ENCODE measurements around the gene MPP4.
"Not testable (repeated sequence)": the region's sequence is repeated elsewhere in the genome, so short reads cannot be mapped to it uniquely, and the experiment has no call there.

Gene MPP4

GRCh38 chr2:201674794-201675193 lies 23.6 kb downstream of the MPP4 start:
- no peaks in the 10 kb centered on the region for H3K27me3 ChIP-seq (ENCODE audit: control insufficient read depth, insufficient read depth, low read length)
- H3K4me3 ChIP-seq (ENCODE audit: low read length) = no peak overlapping the region
- no CpG with 5 or more reads among the region's 3 CpGs for WGBS (ENCODE audit: insufficient coverage, insufficient read length)
- H3K4me1 ChIP-seq (ENCODE audit: control insufficient read depth, insufficient read depth, low read length) = no peaks in the 10 kb centered on the region
- DNase-seq (ENCODE audit: low read depth, low spot score) = no peak
- H3K27ac ChIP-seq (ENCODE audit: low read length) = no peak overlapping the region
- no peaks in the 10 kb centered on the region; the same call in 1 of the 2 replicates for H3K9me3 ChIP-seq (ENCODE audit: control insufficient read depth, insufficient read depth, low read length)
- no peaks in the 10 kb centered on the region for H3K36me3 ChIP-seq (ENCODE audit: control insufficient read depth, insufficient read depth, low read length)

- no peak for DNase-seq (ENCODE audit: low read depth, low spot score)
- Histone ChIP-seq H3K27me3 (ENCODE audit: control insufficient read depth, insufficient read depth, low read length) (no peaks in the 10 kb centered on the region), H3K27ac (ENCODE audit: low read length) (no peak overlapping the region), H3K9me3 (ENCODE audit: control insufficient read depth, insufficient read depth, low read length) (no peaks in the 10 kb centered on the region; the same call in 1 of the 2 replicates), H3K36me3 (ENCODE audit: control insufficient read depth, insufficient read depth, low read length) (no peaks in the 10 kb centered on the region), H3K4me3 (ENCODE audit: low read length) (no peak overlapping the region), H3K4me1 (ENCODE audit: control insufficient read depth, insufficient read depth, low read length) (no peaks in the 10 kb centered on the region)
- WGBS (ENCODE audit: insufficient coverage, insufficient read length) = no CpG with 5 or more reads among the region's 3 CpGs
These were observed 24.1 kb downstream of the MPP4 start for GRCh38 chr2:201674298-201674697.

- H3K27ac ChIP-seq (ENCODE audit: low read length) = no peak overlapping the region
- no peaks in the 10 kb centered on the region for H3K36me3 ChIP-seq (ENCODE audit: control insufficient read depth, insufficient read depth, low read length)
- H3K4me1 ChIP-seq (ENCODE audit: control insufficient read depth, insufficient read depth, low read length) = no peaks in the 10 kb centered on the region
- H3K27me3 ChIP-seq (ENCODE audit: control insufficient read depth, insufficient read depth, low read length) = no peaks in the 10 kb centered on the region
- WGBS (ENCODE audit: insufficient coverage, insufficient read length) = no CpG with 5 or more reads among the region's 2 CpGs
- H3K9me3 ChIP-seq (ENCODE audit: control insufficient read depth, insufficient read depth, low read length) = no peaks in the 10 kb centered on the region; the same call in 1 of the 2 replicates
- H3K4me3 ChIP-seq (ENCODE audit: low read length) = no peak overlapping the region
- DNase-seq (ENCODE audit: low read depth, low spot score) = no peak
These were observed 24.9 kb downstream of the MPP4 start for GRCh38 chr2:201673546-201673945.

- DNase-seq (ENCODE audit: low read depth, low spot score); H3K4me1 ChIP-seq (ENCODE audit: control insufficient read depth, insufficient read depth, low read length); H3K4me3 ChIP-seq (ENCODE audit: low read length); H3K27me3 ChIP-seq (ENCODE audit: control insufficient read depth, insufficient read depth, low read length); H3K36me3 ChIP-seq (ENCODE audit: control insufficient read depth, insufficient read depth, low read length); H3K9me3 ChIP-seq (ENCODE audit: control insufficient read depth, insufficient read depth, low read length); H3K27ac ChIP-seq (ENCODE audit: low read length): not testable (repeated sequence)
- no CpG with 5 or more reads among the region's 4 CpGs for WGBS (ENCODE audit: insufficient coverage, insufficient read length)
These were observed 27.2 kb downstream of the MPP4 start for GRCh38 chr2:201671205-201671604.

GRCh38 chr2:201669865-201670264 lies 28.6 kb downstream of the MPP4 start:
- WGBS (ENCODE audit: insufficient coverage, insufficient read length) = no CpG with 5 or more reads among the region's 1 CpG
- Histone ChIP-seq H3K27me3 (ENCODE audit: control insufficient read depth, insufficient read depth, low read length) (no peaks in the 10 kb centered on the region), H3K27ac (ENCODE audit: low read length) (no peak overlapping the region), H3K9me3 (ENCODE audit: control insufficient read depth, insufficient read depth, low read length) (no peaks in the 10 kb centered on the region; the same call in 1 of the 2 replicates), H3K4me1 (ENCODE audit: control insufficient read depth, insufficient read depth, low read length) (no peaks in the 10 kb centered on the region), H3K4me3 (ENCODE audit: low read length) (no peak overlapping the region), H3K36me3 (ENCODE audit: control insufficient read depth, insufficient read depth, low read length) (no peaks in the 10 kb centered on the region)
- DNase-seq (ENCODE audit: low read depth, low spot score) = no peak

- no peaks in the 10 kb centered on the region for H3K27me3 ChIP-seq (ENCODE audit: control insufficient read depth, insufficient read depth, low read length)
- WGBS (ENCODE audit: insufficient coverage, insufficient read length) = no CpG with 5 or more reads among the region's 3 CpGs
- no peaks in the 10 kb centered on the region for H3K36me3 ChIP-seq (ENCODE audit: control insufficient read depth, insufficient read depth, low read length)
- no peaks in the 10 kb centered on the region for H3K9me3 ChIP-seq (ENCODE audit: control insufficient read depth, insufficient read depth, low read length)
- H3K4me3 ChIP-seq (ENCODE audit: low read length) = no peak overlapping the region
- no peak for DNase-seq (ENCODE audit: low read depth, low spot score)
- no peak overlapping the region for H3K27ac ChIP-seq (ENCODE audit: low read length)
- H3K4me1 ChIP-seq (ENCODE audit: control insufficient read depth, insufficient read depth, low read length) = no peaks in the 10 kb centered on the region
These were observed 30.0 kb downstream of the MPP4 start for GRCh38 chr2:201668402-201668910.

- no peaks in the 10 kb centered on the region for H3K9me3 ChIP-seq (ENCODE audit: control insufficient read depth, insufficient read depth, low read length)
- H3K4me1 ChIP-seq (ENCODE audit: control insufficient read depth, insufficient read depth, low read length) = no peaks in the 10 kb centered on the region
- H3K36me3 ChIP-seq (ENCODE audit: control insufficient read depth, insufficient read depth, low read length) = no peaks in the 10 kb centered on the region
- WGBS (ENCODE audit: insufficient coverage, insufficient read length) = no CpG with 5 or more reads among the region's 8 CpGs
- H3K4me3 ChIP-seq (ENCODE audit: low read length) = no peak overlapping the region
- no peak overlapping the region for H3K27ac ChIP-seq (ENCODE audit: low read length)
- no peaks in the 10 kb centered on the region for H3K27me3 ChIP-seq (ENCODE audit: control insufficient read depth, insufficient read depth, low read length)
- DNase-seq (ENCODE audit: low read depth, low spot score) = no peak
These were observed 34.1 kb downstream of the MPP4 start for GRCh38 chr2:201664334-201664733.

- no peak for DNase-seq (ENCODE audit: low read depth, low spot score)
- H3K36me3 ChIP-seq (ENCODE audit: control insufficient read depth, insufficient read depth, low read length) = no peaks in the 10 kb centered on the region
- no peak overlapping the region for H3K4me3 ChIP-seq (ENCODE audit: low read length)
- H3K27me3 ChIP-seq (ENCODE audit: control insufficient read depth, insufficient read depth, low read length) = no peaks in the 10 kb centered on the region
- no peak overlapping the region for H3K27ac ChIP-seq (ENCODE audit: low read length)
- WGBS (ENCODE audit: insufficient coverage, insufficient read length) = no CpG with 5 or more reads among the region's 5 CpGs
- no peaks in the 10 kb centered on the region for H3K9me3 ChIP-seq (ENCODE audit: control insufficient read depth, insufficient read depth, low read length)
- H3K4me1 ChIP-seq (ENCODE audit: control insufficient read depth, insufficient read depth, low read length) = no peaks in the 10 kb centered on the region
These were observed 37.1 kb downstream of the MPP4 start for GRCh38 chr2:201661366-201661765.

- WGBS (ENCODE audit: insufficient coverage, insufficient read length) = no CpG with 5 or more reads among the region's 5 CpGs
- Histone ChIP-seq H3K36me3 (ENCODE audit: control insufficient read depth, insufficient read depth, low read length) (no peaks in the 10 kb centered on the region), H3K27ac (ENCODE audit: low read length) (no peak overlapping the region), H3K4me1 (ENCODE audit: control insufficient read depth, insufficient read depth, low read length) (no peaks in the 10 kb centered on the region), H3K4me3 (ENCODE audit: low read length) (no peak overlapping the region), H3K27me3 (ENCODE audit: control insufficient read depth, insufficient read depth, low read length) (no peaks in the 10 kb centered on the region), H3K9me3 (ENCODE audit: control insufficient read depth, insufficient read depth, low read length) (no peaks in the 10 kb centered on the region)
- DNase-seq (ENCODE audit: low read depth, low spot score) = no peak
These were observed 38.0 kb downstream of the MPP4 start for GRCh38 chr2:201660293-201660895.

- no peak for DNase-seq (ENCODE audit: low read depth, low spot score)
- no peaks in the 10 kb centered on the region for H3K4me1 ChIP-seq (ENCODE audit: control insufficient read depth, insufficient read depth, low read length)
- no peaks in the 10 kb centered on the region for H3K27me3 ChIP-seq (ENCODE audit: control insufficient read depth, insufficient read depth, low read length)
- no CpG with 5 or more reads among the region's 5 CpGs for WGBS (ENCODE audit: insufficient coverage, insufficient read length)
- H3K27ac ChIP-seq (ENCODE audit: low read length) = no peak overlapping the region
- H3K4me3 ChIP-seq (ENCODE audit: low read length) = no peak overlapping the region
- H3K36me3 ChIP-seq (ENCODE audit: control insufficient read depth, insufficient read depth, low read length) = no peaks in the 10 kb centered on the region
- no peaks in the 10 kb centered on the region for H3K9me3 ChIP-seq (ENCODE audit: control insufficient read depth, insufficient read depth, low read length)
These were observed 41.7 kb downstream of the MPP4 start for GRCh38 chr2:201656740-201657139.

GRCh38 chr2:201656102-201656501 lies 42.3 kb downstream of the MPP4 start:
- Histone ChIP-seq H3K4me1 (ENCODE audit: control insufficient read depth, insufficient read depth, low read length) (no peaks in the 10 kb centered on the region), H3K36me3 (ENCODE audit: control insufficient read depth, insufficient read depth, low read length) (no peaks in the 10 kb centered on the region), H3K27ac (ENCODE audit: low read length) (no peak overlapping the region), H3K4me3 (ENCODE audit: low read length) (no peak overlapping the region), H3K9me3 (ENCODE audit: control insufficient read depth, insufficient read depth, low read length) (no peaks in the 10 kb centered on the region), H3K27me3 (ENCODE audit: control insufficient read depth, insufficient read depth, low read length) (no peaks in the 10 kb centered on the region)
- DNase-seq (ENCODE audit: low read depth, low spot score) = no peak
- WGBS (ENCODE audit: insufficient coverage, insufficient read length) = no CpG with 5 or more reads among the region's 11 CpGs
